Adrenal gland (tissue), 5 donors: ENCODE data around the gene CDC6.

Experiments used
- CTCF ChIP-seq, 6 experiments: fragments of 450-650 bp in 4 of 6; fragments of 200-600 bp in 2 of 6; sonication (generic) in 1 of 6; IDR thresholded peaks; 1 replicate in 5 of 6; 2 replicates in 1 of 6; pipeline versions ENCODE4 v1.5.1 to v1.8.0; 2016 to 2021; ENCODE audit warnings: antibody characterized with exemption in 6 of 6, mild to moderate bottlenecking in 2 of 6, moderate library complexity in 1 of 6
- POLR2A ChIP-seq, 2 donors: fragments of 450-650 bp; IDR thresholded peaks; one replicate each; pipeline ENCODE4 v1.6.1; 2017; ENCODE audit warnings: antibody characterized with exemption in 2 of 2, mild to moderate bottlenecking in 2 of 2, moderate library complexity in 1 of 2
- donor health status: DM: no; HTN: no; CAD: no.

- no peak for TF ChIP-seq CTCF (IDR thresholded peaks at IDR 0.05)
- no peak for TF ChIP-seq POLR2A (IDR thresholded peaks at IDR 0.05)
Measured at GRCh38 chr17:40243761-40244160, 43.9 kb upstream of the CDC6 start.
